HL-60/S4 (cell line): Measurements from ENCODE around the gene RBM19.

ENCODE experiments used
- in situ Hi-C: fragments of 300-500 bp; cut with MboI; formaldehyde crosslinking; loops from 2 replicates; pipeline ENCODE4 v1.14.3; 2022; ENCODE audit warnings: low sequenced_read_pairs

The RBM19 gene

DNA sequence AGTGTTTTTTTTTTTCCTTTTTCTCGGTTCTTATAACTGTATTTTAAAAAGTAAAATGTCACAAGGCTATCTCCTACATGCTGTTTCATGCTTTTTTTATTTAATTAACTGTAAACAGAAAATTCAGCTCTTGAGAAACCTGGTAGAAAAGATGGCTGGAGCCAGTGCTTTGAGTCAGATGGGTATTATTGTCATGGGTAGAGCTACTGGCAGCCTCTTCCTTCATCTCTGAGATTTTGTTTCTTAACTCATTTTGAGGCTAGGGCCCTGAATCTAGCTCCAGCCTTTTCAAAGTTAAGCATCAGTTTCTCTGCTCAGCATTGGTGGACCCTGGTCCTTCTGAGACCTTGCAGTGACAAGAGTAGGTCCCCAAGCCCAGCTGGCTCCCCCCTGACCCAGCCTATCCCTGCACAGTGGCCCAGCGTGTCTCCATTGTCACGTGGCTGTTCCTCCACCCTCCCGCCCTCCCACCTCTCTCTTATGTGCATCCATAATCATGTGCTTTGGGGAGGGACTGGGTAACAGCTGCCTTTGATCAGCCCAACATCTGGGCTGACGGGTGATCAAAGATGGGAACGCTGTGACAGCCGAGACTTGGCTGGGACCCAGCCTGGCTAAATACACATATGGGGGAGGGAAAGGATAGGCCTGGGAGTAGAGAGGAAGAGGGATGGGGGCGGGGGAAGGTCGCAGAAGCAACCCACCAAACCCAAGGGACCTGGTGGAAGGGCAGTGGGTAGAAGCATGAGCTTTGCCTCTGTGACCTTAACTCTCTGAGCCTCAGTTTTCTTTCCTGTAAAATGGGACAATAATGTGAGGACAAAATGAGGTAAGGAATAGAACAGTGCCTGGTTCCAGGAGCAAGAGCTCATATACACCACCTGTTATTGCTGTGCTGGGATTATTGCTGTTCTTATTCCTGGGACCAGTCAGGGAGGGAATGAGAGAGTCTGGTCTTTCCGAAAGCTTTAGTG lies 24.4 kb upstream of the RBM19 start:
- in situ Hi-C loops: loop anchor here (25.0 kb wide), 1 partner anchor 1922 kb away; no protein-coding TSS in a partner anchor

GRCh38 chr12:113988976-113989375 lies 22.9 kb upstream of the RBM19 start:
- in situ Hi-C loops: loop anchor here (25.0 kb wide), 1 partner anchor 1923 kb away; no protein-coding TSS in a partner anchor

DNA sequence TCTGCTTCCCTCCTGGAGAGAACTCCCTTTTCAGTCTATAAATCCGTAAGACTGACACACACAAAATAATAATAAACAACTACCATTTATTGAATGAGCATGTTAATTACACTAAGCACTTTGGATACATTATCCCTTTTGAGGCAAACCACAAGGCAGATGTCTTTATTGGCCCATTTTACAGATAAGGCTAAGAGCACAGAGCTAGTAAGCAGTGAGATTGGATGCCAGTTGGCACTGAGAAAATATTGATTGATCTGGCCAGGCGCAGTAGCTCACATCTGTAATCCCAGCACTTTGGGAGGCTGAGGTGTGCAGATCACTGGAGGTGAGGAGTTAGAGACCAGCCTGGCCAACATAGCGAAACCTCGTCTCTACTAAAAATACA lies 21.9 kb upstream of the RBM19 start:
- in situ Hi-C loops: loop anchor here (25.0 kb wide), 1 partner anchor 1924 kb away; no protein-coding TSS in a partner anchor

- in situ Hi-C loops: loop anchor here (25.0 kb wide), 1 partner anchor 1925 kb away; no protein-coding TSS in a partner anchor
Observed at GRCh38 chr12:113987261-113988063, 21.3 kb upstream of the RBM19 start.

- in situ Hi-C loops: loop anchor here (25.0 kb wide), 1 partner anchor 1928 kb away; no protein-coding TSS in a partner anchor
Observed at GRCh38 chr12:113984464-113984863, 18.3 kb upstream of the RBM19 start.

- in situ Hi-C loops: loop anchor here (25.0 kb wide), 1 partner anchor 1928 kb away; no protein-coding TSS in a partner anchor
Observed at GRCh38 chr12:113983777-113984448, 17.8 kb upstream of the RBM19 start.

GRCh38 chr12:113983265-113983664 lies 17.1 kb upstream of the RBM19 start:
- in situ Hi-C loops: loop anchor here (25.0 kb wide), 1 partner anchor 1929 kb away; no protein-coding TSS in a partner anchor

DNA sequence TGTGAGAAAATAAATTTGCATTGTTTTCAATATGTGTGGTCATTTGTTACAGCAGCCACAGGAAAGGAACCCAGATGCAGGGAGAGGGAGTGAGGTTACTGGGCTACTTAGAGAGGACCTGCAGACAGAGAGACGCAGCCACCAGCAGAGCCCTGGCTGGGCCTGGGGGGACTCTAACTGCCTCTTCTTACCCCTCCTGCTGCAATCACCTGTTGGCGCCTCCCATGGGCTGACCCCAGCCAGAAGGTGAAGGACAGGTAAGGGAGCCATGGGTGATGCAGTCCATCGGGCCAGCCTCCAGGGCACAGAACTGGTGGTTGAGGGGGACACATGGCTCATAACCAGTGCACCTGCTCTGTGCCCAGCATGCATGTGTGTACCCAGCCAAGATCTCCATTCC lies 15.8 kb upstream of the RBM19 start:
- in situ Hi-C loops: loop anchor here (25.0 kb wide), 1 partner anchor 1930 kb away; no protein-coding TSS in a partner anchor

- in situ Hi-C loops: loop anchor here (25.0 kb wide), 1 partner anchor 1932 kb away; no protein-coding TSS in a partner anchor
Observed at GRCh38 chr12:113980537-113981337, 14.6 kb upstream of the RBM19 start.

DNA sequence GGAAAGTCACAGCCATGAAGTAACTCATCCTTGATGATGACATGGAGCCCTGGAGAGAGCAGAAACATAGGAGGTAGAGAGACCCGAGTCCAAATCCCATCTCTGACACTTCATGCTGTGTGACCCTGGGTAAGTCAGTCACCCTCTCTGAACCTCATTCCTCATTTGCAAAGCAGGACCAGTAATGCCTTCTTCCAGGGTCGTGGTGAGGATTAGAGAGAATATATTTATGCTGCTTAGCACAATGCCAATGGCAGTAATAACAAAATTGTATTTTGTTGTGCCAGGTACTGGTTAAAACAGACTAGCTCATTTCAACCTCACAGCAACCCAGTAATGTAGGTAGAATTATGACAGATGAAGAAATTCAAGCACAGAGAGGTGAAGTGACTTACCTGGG lies 13.9 kb upstream of the RBM19 start:
- in situ Hi-C loops: loop anchor here (25.0 kb wide), 1 partner anchor 1932 kb away; no protein-coding TSS in a partner anchor

- in situ Hi-C loops: loop anchor here (10.0 to 25.0 kb wide), 2 partner anchors 527 to 1934 kb away; no protein-coding TSS in a partner anchor
Observed at GRCh38 chr12:113978080-113978479, 12.0 kb upstream of the RBM19 start.

DNA sequence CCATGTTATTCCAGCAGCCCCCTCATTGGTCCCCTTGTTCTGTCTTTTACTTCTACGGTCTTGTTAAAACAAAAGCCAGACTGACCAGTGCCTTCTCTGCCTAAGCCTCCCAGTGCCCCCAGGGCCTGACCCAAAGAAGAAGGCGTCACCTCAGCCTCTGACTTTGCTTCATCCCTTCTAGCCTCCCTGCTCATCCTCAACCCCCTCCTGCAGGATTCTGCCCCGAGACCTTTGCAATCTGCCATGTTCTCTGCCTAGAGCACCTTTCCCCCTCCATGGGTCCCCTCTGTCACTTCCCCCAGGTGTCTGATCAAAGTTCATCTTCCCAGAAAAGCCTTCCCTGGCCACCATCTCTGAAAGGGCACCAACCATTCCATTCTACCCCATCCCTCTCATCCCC lies 7.9 kb upstream of the RBM19 start:
- in situ Hi-C loops: loop anchor here (10.0 kb wide), 1 partner anchor 531 kb away; no protein-coding TSS in a partner anchor

DNA sequence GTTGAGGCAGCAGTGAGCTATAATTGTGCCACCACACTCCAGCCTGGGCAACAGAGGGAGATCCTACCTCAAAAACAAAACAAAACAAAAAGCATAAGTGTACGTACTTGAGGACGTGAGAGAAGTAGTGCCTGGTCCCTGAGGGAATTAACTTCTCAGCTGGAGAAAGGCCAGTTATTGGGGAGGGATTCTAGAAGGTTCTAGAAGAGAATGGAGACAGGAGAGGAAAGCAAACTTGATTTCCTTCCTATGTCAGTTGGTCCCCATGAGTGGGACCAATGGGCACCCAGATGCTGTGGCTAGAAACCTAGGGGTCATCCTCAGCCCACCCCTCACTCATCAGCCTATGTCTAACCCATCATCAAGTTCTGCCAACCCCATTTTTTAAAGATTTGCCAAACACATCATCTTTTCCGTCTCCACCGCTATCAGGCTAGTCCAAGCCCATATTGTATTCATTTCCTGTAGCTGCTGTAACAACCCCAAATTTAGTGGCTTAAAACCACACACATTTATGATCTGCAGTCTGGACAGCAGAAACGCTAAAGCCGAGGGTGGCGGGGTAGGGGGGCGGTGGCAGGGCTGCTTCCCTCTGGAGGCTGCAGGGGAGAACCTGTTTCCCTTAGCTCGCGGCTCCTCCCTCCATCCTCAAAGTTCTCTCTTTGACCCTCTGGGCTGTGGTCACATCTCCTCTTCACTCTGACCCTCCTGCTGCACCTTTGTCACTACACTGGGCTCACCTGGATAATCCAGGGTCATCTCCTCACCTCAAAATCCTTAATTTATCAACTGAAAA lies 7.2 kb upstream of the RBM19 start:
- in situ Hi-C loops: loop anchor here (10.0 kb wide), 1 partner anchor 531 kb away; no protein-coding TSS in a partner anchor

GRCh38 chr12:113971392-113971791 lies 5.3 kb upstream of the RBM19 start:
- in situ Hi-C loops: loop anchor here (10.0 kb wide), 1 partner anchor 533 kb away; no protein-coding TSS in a partner anchor

DNA sequence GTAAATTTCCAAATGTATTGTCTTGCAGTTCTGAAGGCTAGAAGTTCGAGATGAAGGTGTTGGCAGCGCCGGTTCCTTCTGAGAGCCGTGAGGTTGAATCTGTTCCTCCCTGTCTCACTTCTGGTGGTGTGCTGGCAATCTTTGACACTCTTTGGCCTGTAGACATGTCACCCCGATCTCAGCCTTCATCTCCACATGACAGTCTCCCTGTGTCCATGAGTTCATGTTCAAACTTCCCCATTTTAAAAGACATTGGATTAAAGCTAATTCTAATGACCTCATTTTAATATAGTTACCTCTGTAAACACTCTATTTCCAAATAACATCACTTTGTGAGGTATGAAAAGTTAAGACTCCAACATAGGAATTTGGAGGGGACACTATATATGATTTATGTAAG lies 4.1 kb upstream of the RBM19 start:
- in situ Hi-C loops: loop anchor here (10.0 kb wide), 1 partner anchor 535 kb away; no protein-coding TSS in a partner anchor

GRCh38 chr12:113967368-113967767 lies 1.2 kb upstream of the RBM19 start:
- in situ Hi-C loops: no loop called here

DNA sequence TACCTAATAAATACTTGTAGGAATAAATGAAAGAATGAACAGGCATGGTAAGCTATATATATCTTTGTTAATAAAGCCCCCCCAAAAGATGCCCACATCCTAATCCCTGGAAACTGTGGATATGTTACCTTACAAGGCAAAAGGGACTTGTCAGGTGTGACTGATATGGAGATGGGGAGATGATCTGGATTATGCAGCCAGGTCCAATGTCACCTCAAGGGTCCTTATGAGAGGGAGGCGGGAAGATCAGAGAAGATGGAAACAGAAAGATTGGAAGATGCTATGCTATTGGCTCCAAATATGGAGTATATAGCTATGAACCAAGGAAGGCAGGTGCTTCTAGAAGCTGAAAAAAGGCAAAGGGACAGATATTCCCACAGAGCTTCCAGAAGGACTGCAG lies 3.4 kb downstream of the RBM19 start:
- in situ Hi-C loops: no loop called here

- in situ Hi-C loops: no loop called here
Observed at GRCh38 chr12:113961921-113962710, 4.0 kb downstream of the RBM19 start.
